Fibroblast of skin of right biceps (primary cell): ENCODE measurements around the gene CCDC122.

Experiments
- DNase-seq: peaks from one replicate; pipeline ENCODE4 v3.0.0-alpha.2; 2013

Gene CCDC122

GRCh38 chr13:43878892-43879754 is at the start of gene CCDC122:
Gene CCDC122 (minus strand): TSS chr13:43879740. CDS start chr13:43869376, 10,364 bp downstream.
- peak; percentile 81 for DNase-seq

GRCh38 chr13:43924549-43925245 is 45.2 kb upstream of the CCDC122 start:
- no peak for DNase-seq

- DNase-seq = no peak
Measured at GRCh38 chr13:43920965-43921674, 41.6 kb upstream of the CCDC122 start.

- DNase-seq = no peak
Measured at GRCh38 chr13:43918636-43919035, 39.1 kb upstream of the CCDC122 start.

GRCh38 chr13:43916828-43917227 is 37.3 kb upstream of the CCDC122 start:
- no peak for DNase-seq

GRCh38 chr13:43915451-43915850 is 35.9 kb upstream of the CCDC122 start:
- peak; percentile 46 for DNase-seq

- DNase-seq = no peak
Measured at GRCh38 chr13:43911871-43912270, 32.3 kb upstream of the CCDC122 start.

- DNase-seq = no peak
Measured at GRCh38 chr13:43911278-43911677, 31.7 kb upstream of the CCDC122 start.

GRCh38 chr13:43910856-43911255 is 31.3 kb upstream of the CCDC122 start:
- DNase-seq = no peak

GRCh38 chr13:43908156-43909126 is 28.9 kb upstream of the CCDC122 start:
- peak; percentile 80 for DNase-seq

GRCh38 chr13:43905435-43906031 is 26.0 kb upstream of the CCDC122 start:
- DNase-seq = peak; percentile 72

- DNase-seq = no peak
Measured at GRCh38 chr13:43895940-43896339, 16.4 kb upstream of the CCDC122 start.

- DNase-seq = no peak
Measured at GRCh38 chr13:43894438-43894837, 14.9 kb upstream of the CCDC122 start.

GRCh38 chr13:43884222-43884621 is 4.7 kb upstream of the CCDC122 start:
- peak; percentile 37 for DNase-seq

GRCh38 chr13:43883631-43884030 is 4.1 kb upstream of the CCDC122 start:
- peak; percentile 62 for DNase-seq

- DNase-seq = no peak
Measured at GRCh38 chr13:43881580-43881979, 2.0 kb upstream of the CCDC122 start.

GRCh38 chr13:43880926-43881325 is 1.4 kb upstream of the CCDC122 start:
- no peak for DNase-seq

GRCh38 chr13:43880214-43880855 is 795 bp upstream of the CCDC122 start:
- DNase-seq = no peak

GRCh38 chr13:43879755-43880181 is 228 bp upstream of the CCDC122 start, which contains the start of gene LACC1:
Gene LACC1 (plus strand): TSS chr13:43879904. CDS start chr13:43880986, 1,082 bp downstream.
- no peak for DNase-seq

GRCh38 chr13:43877766-43878165 is 1.8 kb downstream of the CCDC122 start:
- no peak for DNase-seq

GRCh38 chr13:43877326-43877725 is 2.2 kb downstream of the CCDC122 start:
- DNase-seq = peak; percentile 59
